ENCODE results near the gene TMEM269. TPM values are rescaled to one million over a fixed set of nuclear protein-coding genes. Genes with fewer than 3 reads are reported as not detected.

Gene TMEM269
- total and polyA plus RNA-seq, 9 of the 15 experiments (the other 6 are each of a cell fraction or from before 2014, with no cell fraction given): 0.09 to 0.49 (median 0.21) TPM

GRCh38 chr1:42844592-42845140 is 59.9 kb downstream of the TMEM269 start:
- peak; percentile 64 for FAIRE-seq
- peak in 1 of 4 experiments; percentile 64 for DNase-seq (ENCODE audit: extremely low read depth in 1 of 4, low spot score in 3 of 4)
- no peak for TF ChIP-seq ZNF717 (CRISPR knock-in tag; IDR thresholded peaks at IDR 0.05)
- no peak for TF ChIP-seq CBX5 (IDR thresholded peaks at IDR 0.05; ENCODE audit: borderline replicate concordance, low read depth)
- TF ChIP-seq CREM (IDR thresholded peaks at IDR 0.05; ENCODE audit: low read depth): no peak
- no peak for TF ChIP-seq SMC3 (conservative IDR thresholded peaks at IDR 0.05; ENCODE audit: insufficient read depth, low read depth, low read length)
- no peak for TF ChIP-seq ATF1 (CRISPR knock-in tag; IDR thresholded peaks at IDR 0.05)
- TF ChIP-seq ATF1 (tag; IDR thresholded peaks at IDR 0.05): no peak
- TF ChIP-seq KAT8 (IDR thresholded peaks at IDR 0.05; ENCODE audit: low read depth): no peak
- TF ChIP-seq SUPT5H (IDR thresholded peaks at IDR 0.05): peak; percentile 25; the same call in 1 of the 2 replicates
- no peak for TF ChIP-seq FOXA3 (CRISPR knock-in tag; conservative IDR thresholded peaks at IDR 0.05 in 1 of 2, IDR thresholded peaks at IDR 0.05 in 1 of 2)
- TF ChIP-seq C11orf30 (IDR thresholded peaks at IDR 0.05; ENCODE audit: low read depth): peak; percentile 6; the same call in 1 of the 2 replicates
- TF ChIP-seq PHF21A (IDR thresholded peaks at IDR 0.05; ENCODE audit: borderline replicate concordance, low read depth): no peak
- TF ChIP-seq POLR2AphosphoS2 (IDR thresholded peaks at IDR 0.05; ENCODE audit: low read length): peak; percentile 88; the same call in 1 of the 2 replicates
- TF ChIP-seq FOS (IDR thresholded peaks at IDR 0.05; ENCODE audit: extremely low read depth, insufficient read length): no peak
- TF ChIP-seq RCOR1 (IDR thresholded peaks at IDR 0.05; ENCODE audit: borderline replicate concordance in 1 of 2, low read depth in 2 of 2, low read length in 2 of 2): no peak
- no peak for TF ChIP-seq MNT (conservative IDR thresholded peaks at IDR 0.05)
- no peak for TF ChIP-seq IRF2 (CRISPR knock-in tag; IDR thresholded peaks at IDR 0.05)
- no peak for TF ChIP-seq MAFK (IDR thresholded peaks at IDR 0.05; ENCODE audit: low read length)
- TF ChIP-seq KLF6 (CRISPR knock-in tag; IDR thresholded peaks at IDR 0.05; ENCODE audit: borderline replicate concordance): no peak
- TF ChIP-seq ZNF316 (IDR thresholded peaks at IDR 0.05): 0 out of 2 replicates have a peak, but pooled peaks have one; percentile 26
- TF ChIP-seq POLR2G (IDR thresholded peaks at IDR 0.05; ENCODE audit: low read depth, low read length): peak; percentile 8; the same call in 1 of the 2 replicates
- TF ChIP-seq FOXM1 (IDR thresholded peaks at IDR 0.05; ENCODE audit: low read depth): peak; percentile 51; the same call in 1 of the 2 replicates
- TF ChIP-seq FOXM1 (CRISPR knock-in tag; IDR thresholded peaks at IDR 0.05; ENCODE audit: low read depth): no peak
- TF ChIP-seq TAF1 (IDR thresholded peaks at IDR 0.05; ENCODE audit: control insufficient read depth, extremely low read depth, insufficient read depth, low read length, severe bottlenecking): no peak
- TF ChIP-seq TEAD1 (CRISPR knock-in tag; IDR thresholded peaks at IDR 0.05): no peak
- TF ChIP-seq FOSL1 (tag; conservative IDR thresholded peaks at IDR 0.05): peak; percentile 30; the same call in 1 of the 2 replicates

More at GRCh38 chr1:42844592-42845140, 59.9 kb downstream of the TMEM269 start:
- Histone ChIP-seq H3K36me3 (ENCODE audit: control insufficient read depth, insufficient read depth, low read length) (peaks cover 56% of the 10 kb centered on the region), H2AFZ (ENCODE audit: low read depth, low read length) (no peak overlapping the region), H3K9ac (ENCODE audit: insufficient read depth in 1 of 2, low read depth in 2 of 2, low read length in 2 of 2) (no peak overlapping the region), H3K79me2 (ENCODE audit: control insufficient read depth, insufficient read depth, low read length) (peaks cover 34% of the 10 kb centered on the region), H4K20me1 (replicated peaks; ENCODE audit: control insufficient read depth, insufficient read depth, low read length) (no peaks in the 10 kb centered on the region), H3K4me2 (ENCODE audit: insufficient read depth, low read length) (no peak overlapping the region), H3K27me3 (ENCODE audit: control insufficient read depth in 2 of 2, insufficient read depth in 2 of 2, low read length in 2 of 2) (no peaks in the 10 kb centered on the region), H3K9me3 (replicated peaks; ENCODE audit: control insufficient read depth, insufficient read depth, low read depth, low read length) (no peaks in the 10 kb centered on the region), H3K4me1 (replicated peaks in 1 of 2; ENCODE audit: control insufficient read depth in 2 of 2, insufficient read depth in 2 of 2, low read length in 2 of 2) (peaks cover 14 to 32% of the 10 kb centered on the region in 2 experiments), H3K4me3 (no peak overlapping the region), H3K9me1 (ENCODE audit: control insufficient read depth, insufficient read depth, low read length) (no peaks in the 10 kb centered on the region), H3K27ac (ENCODE audit: extremely low read depth, low read depth, low read length) (no peak overlapping the region)
- WGBS (ENCODE audit: insufficient coverage, low coverage, missing lambda C conversion rate): 68% methylated on average over 4 of the region's 4 CpGs
- in situ Hi-C loops (cut with MboI) (no loop called here), intact Hi-C loops (cut with micrococcal nuclease) (loop anchor here (5.0 kb wide), 1 partner anchor 77 kb away; the partner anchor contains the start of genes C1orf50 and P3H1)
- TSS peak; percentile 32 for BruUV-seq (replicated peaks)
- no peak for ATAC-seq
- POLR2A ChIA-PET: interaction anchor here (6.4 kb wide), 2 partner anchors 12 to 23 kb away, joined by 76 to 94 read pairs; partner anchors contain the start of genes ERMAP and SVBP
- CTCF ChIA-PET (ENCODE audit: low intra/inter-chr PET ratio): no interaction called here
